IMR-90 (cell line): ENCODE results near the gene NUDT8. TPM values are rescaled to one million over a fixed set of nuclear protein-coding genes. Genes with fewer than 3 reads are reported as not detected.

Experiments used
- ATAC-seq: fragments of 200-7000 bp; cut with Tn5 transposase; 2 replicates; pipeline ENCODE4 v1.9.1; 2020; ENCODE audit warnings: low read depth, mild to moderate bottlenecking, moderate library complexity
- BruUV-seq: library from RNA; stranded (reverse); fragments of 400-500 nt; replicated peaks from 2 replicates; lab custom pipeline; 2021; lab: Mats Ljungman, UMichigan
- CTCF ChIA-PET: fragments of 300-600 bp; formaldehyde crosslinking; extraction: SDS; loops from one replicate; lab custom pipeline; 2021; ENCODE audit warnings: antibody characterized with exemption; lab: Yijun Ruan, JAX
- POLR2A ChIA-PET: fragments of 300-600 bp; sonication (Branson Sonifier 250); formaldehyde crosslinking; loops from one replicate; lab custom pipeline; 2022; ENCODE audit warnings: antibody characterized with exemption; ENCODE audit not compliant: unreplicated experiment; lab: Charles Lee
- DNase-seq: peaks from one replicate; pipeline ENCODE4 v3.0.0; 2013
- H2AFZ ChIP-seq: replicated peaks from 2 replicates; pipeline ENCODE3; 2013; ENCODE audit warnings: low read length, mild to moderate bottlenecking; ENCODE audit not compliant: poor library complexity
- H2AK5ac ChIP-seq: 2 replicates; pipeline ENCODE4 v1.6.1; 2013; ENCODE audit warnings: low read depth, low read length, inconsistent platforms
- H2AK9ac ChIP-seq: replicated peaks from 2 replicates; pipeline ENCODE3; 2013; ENCODE audit warnings: mild to moderate bottlenecking, low read depth, low read length, moderate library complexity; ENCODE audit not compliant: poor library complexity
- H2BK120ac ChIP-seq: 2 replicates; pipeline ENCODE4 v1.6.1; 2013; ENCODE audit warnings: low read depth, low read length, inconsistent platforms
- H2BK15ac ChIP-seq: 3 replicates; pipeline ENCODE4 v1.6.1; 2013; ENCODE audit warnings: low read depth, low read length, inconsistent platforms
- H2BK20ac ChIP-seq: 2 replicates; pipeline ENCODE4 v1.6.1; 2013; ENCODE audit warnings: low read depth, mild to moderate bottlenecking, inconsistent platforms, low read length, moderate library complexity
- H2BK5ac ChIP-seq: 2 replicates; pipeline ENCODE4 v1.6.1; 2013; ENCODE audit warnings: mild to moderate bottlenecking, low read depth, low read length, inconsistent platforms; ENCODE audit not compliant: poor library complexity, severe bottlenecking
- H3K14ac ChIP-seq: replicated peaks from 2 replicates; pipeline ENCODE4 v1.6.1; 2013; ENCODE audit warnings: low read depth, low read length, inconsistent platforms
- H3K18ac ChIP-seq: 2 replicates; pipeline ENCODE4 v1.6.1; 2013; ENCODE audit warnings: low read depth, low read length, control low read depth
- H3K23ac ChIP-seq: 2 replicates; pipeline ENCODE4 v1.6.1; 2013; ENCODE audit warnings: low read depth, low read length, inconsistent platforms
- H3K27ac ChIP-seq: 2 replicates; pipeline ENCODE4 v1.5.1; 2013; ENCODE audit warnings: mild to moderate bottlenecking, control low read depth, low read length; ENCODE audit not compliant: insufficient read depth
- H3K27me3 ChIP-seq: 2 replicates; pipeline ENCODE4 v1.6.1; 2013; ENCODE audit warnings: low read length; ENCODE audit not compliant: control insufficient read depth, insufficient read depth
- H3K36me3 ChIP-seq: 2 replicates; pipeline ENCODE4 v1.6.1; 2013; ENCODE audit warnings: low read length, mixed read lengths; ENCODE audit not compliant: control insufficient read depth, insufficient read depth
- H3K4ac ChIP-seq: 2 replicates; pipeline ENCODE4 v1.6.1; 2013; ENCODE audit warnings: low read depth, low read length, inconsistent platforms
- H3K4me1 ChIP-seq: 2 replicates; pipeline ENCODE4 v1.6.1; 2013; ENCODE audit warnings: low read length, mixed read lengths; ENCODE audit not compliant: control insufficient read depth, insufficient read depth
- H3K4me2 ChIP-seq: 2 replicates; pipeline ENCODE4 v1.6.1; 2013; ENCODE audit warnings: low read depth, mild to moderate bottlenecking, control low read depth, low read length, moderate library complexity
- H3K4me3 ChIP-seq: 2 replicates; pipeline ENCODE4 v1.5.1; 2013; ENCODE audit warnings: low read depth, mild to moderate bottlenecking, control low read depth, low read length, moderate library complexity; ENCODE audit not compliant: insufficient read depth
- H3K56ac ChIP-seq: 2 replicates; pipeline ENCODE4 v1.6.1; 2013; ENCODE audit warnings: low read length, inconsistent platforms; ENCODE audit not compliant: insufficient read depth; ENCODE audit errors: extremely low read depth
- H3K79me1 ChIP-seq, 2 experiments: 2 replicates each; pipeline ENCODE4 v1.6.1; 2013; ENCODE audit warnings: low read length in 2 of 2, inconsistent platforms in 1 of 2, low read depth in 1 of 2
- H3K9ac ChIP-seq: 2 replicates; pipeline ENCODE4 v1.6.1; 2013; ENCODE audit warnings: low read depth, low read length, control low read depth
- H3K9me1 ChIP-seq: 2 replicates; pipeline ENCODE4 v1.6.1; 2013; ENCODE audit warnings: low read length, inconsistent platforms; ENCODE audit not compliant: insufficient read depth
- H3K9me3 ChIP-seq: 2 replicates; pipeline ENCODE4 v1.6.1; 2013; ENCODE audit warnings: low read length; ENCODE audit not compliant: control insufficient read depth, insufficient read depth
- H4K20me1 ChIP-seq: 2 replicates; pipeline ENCODE4 v1.6.1; 2013; ENCODE audit warnings: low read length, inconsistent platforms; ENCODE audit not compliant: insufficient read depth
- H4K5ac ChIP-seq: 2 replicates; pipeline ENCODE4 v1.6.1; 2013; ENCODE audit warnings: mild to moderate bottlenecking, low read depth, low read length, control low read depth
- H4K8ac ChIP-seq, 2 experiments: 2 replicates each; pipeline ENCODE4 v1.6.1; 2013; ENCODE audit warnings: low read depth in 2 of 2, low read length in 2 of 2, control low read depth in 1 of 2, inconsistent platforms in 1 of 2
- H4K91ac ChIP-seq: 2 replicates; pipeline ENCODE4 v1.6.1; 2013; ENCODE audit warnings: low read depth, low read length, inconsistent platforms; ENCODE audit not compliant: insufficient read depth
- BHLHE40 ChIP-seq: fragments of 150-350 bp; IDR thresholded peaks from 2 replicates; pipeline ENCODE4 v1.6.1; 2016; ENCODE audit warnings: mild to moderate bottlenecking, low read depth, low read length
- CEBPB ChIP-seq: IDR thresholded peaks from 2 replicates; pipeline ENCODE4 v1.6.1; 2012; ENCODE audit warnings: low read depth, low read length, improper control_type of control experiment
- CHD1 ChIP-seq: IDR thresholded peaks from 2 replicates; pipeline ENCODE4 v1.6.1; 2012; ENCODE audit warnings: low read depth, low read length, improper control_type of control experiment
- MAFK ChIP-seq: IDR thresholded peaks from 2 replicates; pipeline ENCODE4 v1.6.1; 2012; ENCODE audit warnings: low read depth, low read length, improper control_type of control experiment
- MAZ ChIP-seq: IDR thresholded peaks from 2 replicates; pipeline ENCODE4 v1.6.1; 2012; ENCODE audit warnings: low read depth, mild to moderate bottlenecking, low read length, improper control_type of control experiment, moderate library complexity, borderline replicate concordance
- MXI1 ChIP-seq: IDR thresholded peaks from 2 replicates; pipeline ENCODE4 v1.6.1; 2012; ENCODE audit warnings: low read depth, mild to moderate bottlenecking, low read length, moderate library complexity, borderline replicate concordance
- NFE2L2 ChIP-seq: fragments of 150-350 bp; IDR thresholded peaks from 2 replicates; pipeline ENCODE4 v1.6.1; 2016; ENCODE audit warnings: low read depth, mild to moderate bottlenecking, low read length
- POLR2A ChIP-seq: IDR thresholded peaks from 2 replicates; pipeline ENCODE4 v1.6.1; 2012; ENCODE audit warnings: mild to moderate bottlenecking, low read depth, low read length
- RAD21 ChIP-seq: IDR thresholded peaks from 2 replicates; pipeline ENCODE4 v1.6.1; 2012; ENCODE audit warnings: low read length, improper control_type of control experiment
- RCOR1 ChIP-seq: IDR thresholded peaks from 2 replicates; pipeline ENCODE4 v1.6.1; 2012; ENCODE audit warnings: mild to moderate bottlenecking, low read length, improper control_type of control experiment; ENCODE audit not compliant: insufficient replicate concordance
- RFX5 ChIP-seq: IDR thresholded peaks from 2 replicates; pipeline ENCODE4 v1.8.0; 2012; ENCODE audit warnings: low read depth, mild to moderate bottlenecking, low read length, moderate library complexity
- SMC3 ChIP-seq: fragments of 150-350 bp; IDR thresholded peaks from 2 replicates; pipeline ENCODE4 v1.6.1; 2016; ENCODE audit warnings: low read depth, mild to moderate bottlenecking, antibody characterized with exemption, low read length, moderate library complexity
- whole genome bisulfite sequencing, 2 experiments: methylation state at CpG; one replicate each; pipeline versions ENCODE4 v1.1.5 to v1.1.7; 2013; ENCODE audit warnings: missing lambda C conversion rate in 2 of 2; ENCODE audit not compliant: insufficient read length in 1 of 2; ENCODE audit errors: extremely low coverage in 2 of 2; 5-methylcytosine and 5-hydroxymethylcytosine counted together
- dilution Hi-C: fragments of 300-500 bp; cut with HindIII; formaldehyde crosslinking; loops from one replicate; pipeline ENCODE4 v1.14.3; 2018; ENCODE audit warnings: low sequenced_read_pairs; ENCODE audit not compliant: unreplicated experiment
- in situ Hi-C: fragments of 300-500 bp; cut with MboI; formaldehyde crosslinking; loops from 3 replicates; pipeline ENCODE4 v1.14.3; 2019; ENCODE audit warnings: low sequenced_read_pairs, inconsistent platforms, mixed read lengths
- intact Hi-C: fragments of 100-400 bp; cut with micrococcal nuclease; formaldehyde crosslinking; loops from 2 replicates; pipeline ENCODE4 v1.10.0; 2022
- polyA plus RNA-seq, 3 experiments: library from polyadenylated mRNA; depleted of rRNA; stranded (reverse); fragments of >200 nt; gene quantifications; 2 replicates each; pipeline ENCODE4 v1.2.3, GENCODE V29; 2012; ENCODE audit warnings: low replicate concordance in 1 of 3
- total RNA-seq: library from RNA; depleted of rRNA; stranded (reverse); fragments of >200 nt; gene quantifications from 2 replicates; pipeline ENCODE4 v1.2.3, GENCODE V29; 2012
- TF ChIP-seq, protein P1 (sequence below): fragments of 150-350 bp; IDR thresholded peaks from 2 replicates; pipeline ENCODE4 v1.6.1; 2017; ENCODE audit warnings: mild to moderate bottlenecking, antibody characterized with exemption, low read length, low read depth
- TF ChIP-seq, protein P2 (sequence below): conservative IDR thresholded peaks from 2 replicates; pipeline ENCODE4 v1.5.1; 2012; ENCODE audit warnings: mild to moderate bottlenecking, low read depth, low read length, improper control_type of control experiment
- TF ChIP-seq, protein P3 (sequence below): fragments of 150-350 bp; IDR thresholded peaks from 2 replicates; pipeline ENCODE4 v1.6.1; 2016; ENCODE audit warnings: low read depth, mild to moderate bottlenecking, low read length, moderate library complexity, borderline replicate concordance

The NUDT8 gene
- total and polyA plus RNA-seq, 2 of the 4 experiments (the other 2 are of a cell fraction): 1.4 to 2.5 TPM

DNA sequence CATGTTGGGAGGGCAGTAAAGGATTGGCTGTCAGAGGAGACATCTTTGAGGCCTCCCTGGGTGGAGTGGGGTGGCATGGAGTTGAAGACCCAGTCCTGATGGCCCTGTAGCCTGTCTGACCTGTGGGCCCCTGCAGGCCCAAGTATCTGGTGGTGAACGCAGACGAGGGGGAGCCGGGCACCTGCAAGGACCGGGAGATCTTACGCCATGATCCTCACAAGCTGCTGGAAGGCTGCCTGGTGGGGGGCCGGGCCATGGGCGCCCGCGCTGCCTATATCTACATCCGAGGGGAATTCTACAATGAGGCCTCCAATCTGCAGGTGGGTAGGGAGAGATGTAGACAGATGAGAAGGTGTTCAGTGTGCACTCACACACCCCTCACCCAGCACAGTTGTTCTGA lies 20.4 kb downstream of the NUDT8 start:
- DNase-seq: no peak
- H3K14ac ChIP-seq: no peak overlapping the region
- TF ChIP-seq BHLHE40 (no peak), NFE2L2 (no peak), RFX5 (no peak), RAD21 (no peak), RCOR1 (no peak), SMC3 (no peak), MAZ (no peak), POLR2A (no peak), CEBPB (no peak), CHD1 (no peak), MAFK (no peak), MXI1 (no peak)
- TF ChIP-seq, protein P1, sequence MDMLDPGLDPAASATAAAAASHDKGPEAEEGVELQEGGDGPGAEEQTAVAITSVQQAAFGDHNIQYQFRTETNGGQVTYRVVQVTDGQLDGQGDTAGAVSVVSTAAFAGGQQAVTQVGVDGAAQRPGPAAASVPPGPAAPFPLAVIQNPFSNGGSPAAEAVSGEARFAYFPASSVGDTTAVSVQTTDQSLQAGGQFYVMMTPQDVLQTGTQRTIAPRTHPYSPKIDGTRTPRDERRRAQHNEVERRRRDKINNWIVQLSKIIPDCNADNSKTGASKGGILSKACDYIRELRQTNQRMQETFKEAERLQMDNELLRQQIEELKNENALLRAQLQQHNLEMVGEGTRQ: no peak
- TF ChIP-seq, protein P2, sequence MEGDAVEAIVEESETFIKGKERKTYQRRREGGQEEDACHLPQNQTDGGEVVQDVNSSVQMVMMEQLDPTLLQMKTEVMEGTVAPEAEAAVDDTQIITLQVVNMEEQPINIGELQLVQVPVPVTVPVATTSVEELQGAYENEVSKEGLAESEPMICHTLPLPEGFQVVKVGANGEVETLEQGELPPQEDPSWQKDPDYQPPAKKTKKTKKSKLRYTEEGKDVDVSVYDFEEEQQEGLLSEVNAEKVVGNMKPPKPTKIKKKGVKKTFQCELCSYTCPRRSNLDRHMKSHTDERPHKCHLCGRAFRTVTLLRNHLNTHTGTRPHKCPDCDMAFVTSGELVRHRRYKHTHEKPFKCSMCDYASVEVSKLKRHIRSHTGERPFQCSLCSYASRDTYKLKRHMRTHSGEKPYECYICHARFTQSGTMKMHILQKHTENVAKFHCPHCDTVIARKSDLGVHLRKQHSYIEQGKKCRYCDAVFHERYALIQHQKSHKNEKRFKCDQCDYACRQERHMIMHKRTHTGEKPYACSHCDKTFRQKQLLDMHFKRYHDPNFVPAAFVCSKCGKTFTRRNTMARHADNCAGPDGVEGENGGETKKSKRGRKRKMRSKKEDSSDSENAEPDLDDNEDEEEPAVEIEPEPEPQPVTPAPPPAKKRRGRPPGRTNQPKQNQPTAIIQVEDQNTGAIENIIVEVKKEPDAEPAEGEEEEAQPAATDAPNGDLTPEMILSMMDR: no peak
- TF ChIP-seq, protein P3, sequence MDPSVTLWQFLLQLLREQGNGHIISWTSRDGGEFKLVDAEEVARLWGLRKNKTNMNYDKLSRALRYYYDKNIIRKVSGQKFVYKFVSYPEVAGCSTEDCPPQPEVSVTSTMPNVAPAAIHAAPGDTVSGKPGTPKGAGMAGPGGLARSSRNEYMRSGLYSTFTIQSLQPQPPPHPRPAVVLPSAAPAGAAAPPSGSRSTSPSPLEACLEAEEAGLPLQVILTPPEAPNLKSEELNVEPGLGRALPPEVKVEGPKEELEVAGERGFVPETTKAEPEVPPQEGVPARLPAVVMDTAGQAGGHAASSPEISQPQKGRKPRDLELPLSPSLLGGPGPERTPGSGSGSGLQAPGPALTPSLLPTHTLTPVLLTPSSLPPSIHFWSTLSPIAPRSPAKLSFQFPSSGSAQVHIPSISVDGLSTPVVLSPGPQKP: no peak
- H2AK9ac ChIP-seq: no peak overlapping the region
- no peak overlapping the region for H3K18ac ChIP-seq
- ChIA-PET POLR2A (no interaction called here), CTCF (no interaction called here)
- no peaks in the 10 kb centered on the region for H3K9me1 ChIP-seq
- no peak overlapping the region for H3K4me2 ChIP-seq
- H2AK5ac ChIP-seq: no peak overlapping the region
- no peak overlapping the region for H3K4me3 ChIP-seq
- no CpG with 5 or more reads among the region's 10 CpGs for WGBS, 2 experiments
- H3K4ac ChIP-seq: no peak overlapping the region
- no peaks in the 10 kb centered on the region for H3K9me3 ChIP-seq
- H2BK120ac ChIP-seq: no peak overlapping the region
- H4K20me1 ChIP-seq: no peaks in the 10 kb centered on the region; the same call in 1 of the 2 replicates
- no peak overlapping the region for H2BK15ac ChIP-seq
- H4K8ac ChIP-seq: no peak overlapping the region
- BruUV-seq: no TSS peak
- H3K36me3 ChIP-seq: peaks cover 36% of the 10 kb centered on the region
- no peak overlapping the region for H3K27ac ChIP-seq
- no peak overlapping the region for H4K91ac ChIP-seq
- H3K23ac ChIP-seq: no peak overlapping the region
- H2BK5ac ChIP-seq: no peak overlapping the region
- in situ Hi-C loops (no loop called here), intact Hi-C loops (no loop called here), dilution Hi-C loops (no loop called here)
- H3K56ac ChIP-seq: no peak overlapping the region
- no peak overlapping the region for H3K9ac ChIP-seq
- H3K4me1 ChIP-seq: peaks cover 6% of the 10 kb centered on the region; the same call in 1 of the 2 replicates
- peaks cover under 1% of the 10 kb centered on the region; the same call in 1 of the 2 replicates for H3K27me3 ChIP-seq
- ATAC-seq: no peak
- H2BK20ac ChIP-seq: no peak overlapping the region
- no peak overlapping the region for H2AFZ ChIP-seq
- no peak overlapping the region for H4K5ac ChIP-seq
- H3K79me1 ChIP-seq: peaks cover 18 to 22% of the 10 kb centered on the region in 2 experiments
